ENCODE measurements around the gene SLCO4A1.

- no peak for TF ChIP-seq ARNTL (CRISPR knock-in tag; IDR thresholded peaks at IDR 0.05; ENCODE audit: borderline replicate concordance, low read depth)
- TF ChIP-seq, protein P1, sequence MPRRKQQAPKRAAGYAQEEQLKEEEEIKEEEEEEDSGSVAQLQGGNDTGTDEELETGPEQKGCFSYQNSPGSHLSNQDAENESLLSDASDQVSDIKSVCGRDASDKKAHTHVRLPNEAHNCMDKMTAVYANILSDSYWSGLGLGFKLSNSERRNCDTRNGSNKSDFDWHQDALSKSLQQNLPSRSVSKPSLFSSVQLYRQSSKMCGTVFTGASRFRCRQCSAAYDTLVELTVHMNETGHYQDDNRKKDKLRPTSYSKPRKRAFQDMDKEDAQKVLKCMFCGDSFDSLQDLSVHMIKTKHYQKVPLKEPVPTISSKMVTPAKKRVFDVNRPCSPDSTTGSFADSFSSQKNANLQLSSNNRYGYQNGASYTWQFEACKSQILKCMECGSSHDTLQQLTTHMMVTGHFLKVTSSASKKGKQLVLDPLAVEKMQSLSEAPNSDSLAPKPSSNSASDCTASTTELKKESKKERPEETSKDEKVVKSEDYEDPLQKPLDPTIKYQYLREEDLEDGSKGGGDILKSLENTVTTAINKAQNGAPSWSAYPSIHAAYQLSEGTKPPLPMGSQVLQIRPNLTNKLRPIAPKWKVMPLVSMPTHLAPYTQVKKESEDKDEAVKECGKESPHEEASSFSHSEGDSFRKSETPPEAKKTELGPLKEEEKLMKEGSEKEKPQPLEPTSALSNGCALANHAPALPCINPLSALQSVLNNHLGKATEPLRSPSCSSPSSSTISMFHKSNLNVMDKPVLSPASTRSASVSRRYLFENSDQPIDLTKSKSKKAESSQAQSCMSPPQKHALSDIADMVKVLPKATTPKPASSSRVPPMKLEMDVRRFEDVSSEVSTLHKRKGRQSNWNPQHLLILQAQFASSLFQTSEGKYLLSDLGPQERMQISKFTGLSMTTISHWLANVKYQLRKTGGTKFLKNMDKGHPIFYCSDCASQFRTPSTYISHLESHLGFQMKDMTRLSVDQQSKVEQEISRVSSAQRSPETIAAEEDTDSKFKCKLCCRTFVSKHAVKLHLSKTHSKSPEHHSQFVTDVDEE (CRISPR knock-in tag; IDR thresholded peaks at IDR 0.05): no peak
- TF ChIP-seq ZFP3 (CRISPR knock-in tag; IDR thresholded peaks at IDR 0.05): no peak
- no peak for TF ChIP-seq OSR1 (CRISPR knock-in tag; IDR thresholded peaks at IDR 0.05)
- no peak for TF ChIP-seq ZNF565 (CRISPR knock-in tag; conservative IDR thresholded peaks at IDR 0.05; ENCODE audit: low read depth)
- no peak for TF ChIP-seq ZFP30 (CRISPR knock-in tag; IDR thresholded peaks at IDR 0.05)
- TF ChIP-seq, protein P2, sequence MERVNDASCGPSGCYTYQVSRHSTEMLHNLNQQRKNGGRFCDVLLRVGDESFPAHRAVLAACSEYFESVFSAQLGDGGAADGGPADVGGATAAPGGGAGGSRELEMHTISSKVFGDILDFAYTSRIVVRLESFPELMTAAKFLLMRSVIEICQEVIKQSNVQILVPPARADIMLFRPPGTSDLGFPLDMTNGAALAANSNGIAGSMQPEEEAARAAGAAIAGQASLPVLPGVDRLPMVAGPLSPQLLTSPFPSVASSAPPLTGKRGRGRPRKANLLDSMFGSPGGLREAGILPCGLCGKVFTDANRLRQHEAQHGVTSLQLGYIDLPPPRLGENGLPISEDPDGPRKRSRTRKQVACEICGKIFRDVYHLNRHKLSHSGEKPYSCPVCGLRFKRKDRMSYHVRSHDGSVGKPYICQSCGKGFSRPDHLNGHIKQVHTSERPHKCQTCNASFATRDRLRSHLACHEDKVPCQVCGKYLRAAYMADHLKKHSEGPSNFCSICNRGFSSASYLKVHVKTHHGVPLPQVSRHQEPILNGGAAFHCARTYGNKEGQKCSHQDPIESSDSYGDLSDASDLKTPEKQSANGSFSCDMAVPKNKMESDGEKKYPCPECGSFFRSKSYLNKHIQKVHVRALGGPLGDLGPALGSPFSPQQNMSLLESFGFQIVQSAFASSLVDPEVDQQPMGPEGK (CRISPR knock-in tag; IDR thresholded peaks at IDR 0.05; ENCODE audit: borderline replicate concordance): no peak
- no peak for TF ChIP-seq ZC3H10 (CRISPR knock-in tag; IDR thresholded peaks at IDR 0.05)
- no peak for TF ChIP-seq TCF4 (CRISPR knock-in tag; IDR thresholded peaks at IDR 0.05; ENCODE audit: borderline replicate concordance)
- no peak for TF ChIP-seq RARB (CRISPR knock-in tag; IDR thresholded peaks at IDR 0.05)
- no peak for TF ChIP-seq ZNF8 (CRISPR knock-in tag; IDR thresholded peaks at IDR 0.05)
- TF ChIP-seq GLIS3 (CRISPR knock-in tag; IDR thresholded peaks at IDR 0.05): no peak
- no peak for TF ChIP-seq CREB5 (CRISPR knock-in tag; IDR thresholded peaks at IDR 0.05; ENCODE audit: low read depth)
- no peak for TF ChIP-seq PPARA (CRISPR knock-in tag; IDR thresholded peaks at IDR 0.05; ENCODE audit: borderline replicate concordance)
Measured at GRCh38 chr20:62656919-62657588, 14.8 kb downstream of the SLCO4A1 start.
